H1 (cell line): Measurements from ENCODE around the gene PET117. TPM values are rescaled to one million over a fixed set of nuclear protein-coding genes. Genes with fewer than 3 reads are reported as not detected.

ENCODE experiments used
- polyA plus RNA-seq, 7 experiments: library from polyadenylated mRNA; depleted of rRNA in 3 of 7; stranded (reverse) in 5 of 7; unstranded in 2 of 7; fragments of >200 nt in 5 of 7; fragments of 200-250 nt in 2 of 7; gene quantifications; 1 replicate in 5 of 7; 2 replicates in 1 of 7; 4 replicates in 1 of 7; pipeline versions ENCODE4 v1.2.1 to v1.2.3, GENCODE V29; 2011 to 2013; ENCODE audit warnings: missing spikeins in 2 of 7, mixed read lengths in 2 of 7
- total RNA-seq: library from RNA; stranded (reverse); fragmentation: NEBNext Ultra II Directional; extraction: Animal tissue kit (Norgen Biotek cat#: 25700); gene quantifications from 2 replicates; pipeline ENCODE4 v1.2.1, GENCODE V29; 2021
- TF ChIP-seq, protein P1 (sequence below): fragments of 300-600 bp; sonication (generic); IDR thresholded peaks from 2 replicates; pipeline ENCODE4 v1.7.1; 2012; ENCODE audit warnings: low read length, moderate library complexity, mild to moderate bottlenecking, inconsistent platforms; ENCODE audit not compliant: insufficient replicate concordance

PET117 gene
- total and polyA plus RNA-seq, 2 of the 8 experiments (the other 6 are each of a cell fraction or from before 2014, with no cell fraction given): 9.1 to 23.8 TPM

- TF ChIP-seq, protein P1, sequence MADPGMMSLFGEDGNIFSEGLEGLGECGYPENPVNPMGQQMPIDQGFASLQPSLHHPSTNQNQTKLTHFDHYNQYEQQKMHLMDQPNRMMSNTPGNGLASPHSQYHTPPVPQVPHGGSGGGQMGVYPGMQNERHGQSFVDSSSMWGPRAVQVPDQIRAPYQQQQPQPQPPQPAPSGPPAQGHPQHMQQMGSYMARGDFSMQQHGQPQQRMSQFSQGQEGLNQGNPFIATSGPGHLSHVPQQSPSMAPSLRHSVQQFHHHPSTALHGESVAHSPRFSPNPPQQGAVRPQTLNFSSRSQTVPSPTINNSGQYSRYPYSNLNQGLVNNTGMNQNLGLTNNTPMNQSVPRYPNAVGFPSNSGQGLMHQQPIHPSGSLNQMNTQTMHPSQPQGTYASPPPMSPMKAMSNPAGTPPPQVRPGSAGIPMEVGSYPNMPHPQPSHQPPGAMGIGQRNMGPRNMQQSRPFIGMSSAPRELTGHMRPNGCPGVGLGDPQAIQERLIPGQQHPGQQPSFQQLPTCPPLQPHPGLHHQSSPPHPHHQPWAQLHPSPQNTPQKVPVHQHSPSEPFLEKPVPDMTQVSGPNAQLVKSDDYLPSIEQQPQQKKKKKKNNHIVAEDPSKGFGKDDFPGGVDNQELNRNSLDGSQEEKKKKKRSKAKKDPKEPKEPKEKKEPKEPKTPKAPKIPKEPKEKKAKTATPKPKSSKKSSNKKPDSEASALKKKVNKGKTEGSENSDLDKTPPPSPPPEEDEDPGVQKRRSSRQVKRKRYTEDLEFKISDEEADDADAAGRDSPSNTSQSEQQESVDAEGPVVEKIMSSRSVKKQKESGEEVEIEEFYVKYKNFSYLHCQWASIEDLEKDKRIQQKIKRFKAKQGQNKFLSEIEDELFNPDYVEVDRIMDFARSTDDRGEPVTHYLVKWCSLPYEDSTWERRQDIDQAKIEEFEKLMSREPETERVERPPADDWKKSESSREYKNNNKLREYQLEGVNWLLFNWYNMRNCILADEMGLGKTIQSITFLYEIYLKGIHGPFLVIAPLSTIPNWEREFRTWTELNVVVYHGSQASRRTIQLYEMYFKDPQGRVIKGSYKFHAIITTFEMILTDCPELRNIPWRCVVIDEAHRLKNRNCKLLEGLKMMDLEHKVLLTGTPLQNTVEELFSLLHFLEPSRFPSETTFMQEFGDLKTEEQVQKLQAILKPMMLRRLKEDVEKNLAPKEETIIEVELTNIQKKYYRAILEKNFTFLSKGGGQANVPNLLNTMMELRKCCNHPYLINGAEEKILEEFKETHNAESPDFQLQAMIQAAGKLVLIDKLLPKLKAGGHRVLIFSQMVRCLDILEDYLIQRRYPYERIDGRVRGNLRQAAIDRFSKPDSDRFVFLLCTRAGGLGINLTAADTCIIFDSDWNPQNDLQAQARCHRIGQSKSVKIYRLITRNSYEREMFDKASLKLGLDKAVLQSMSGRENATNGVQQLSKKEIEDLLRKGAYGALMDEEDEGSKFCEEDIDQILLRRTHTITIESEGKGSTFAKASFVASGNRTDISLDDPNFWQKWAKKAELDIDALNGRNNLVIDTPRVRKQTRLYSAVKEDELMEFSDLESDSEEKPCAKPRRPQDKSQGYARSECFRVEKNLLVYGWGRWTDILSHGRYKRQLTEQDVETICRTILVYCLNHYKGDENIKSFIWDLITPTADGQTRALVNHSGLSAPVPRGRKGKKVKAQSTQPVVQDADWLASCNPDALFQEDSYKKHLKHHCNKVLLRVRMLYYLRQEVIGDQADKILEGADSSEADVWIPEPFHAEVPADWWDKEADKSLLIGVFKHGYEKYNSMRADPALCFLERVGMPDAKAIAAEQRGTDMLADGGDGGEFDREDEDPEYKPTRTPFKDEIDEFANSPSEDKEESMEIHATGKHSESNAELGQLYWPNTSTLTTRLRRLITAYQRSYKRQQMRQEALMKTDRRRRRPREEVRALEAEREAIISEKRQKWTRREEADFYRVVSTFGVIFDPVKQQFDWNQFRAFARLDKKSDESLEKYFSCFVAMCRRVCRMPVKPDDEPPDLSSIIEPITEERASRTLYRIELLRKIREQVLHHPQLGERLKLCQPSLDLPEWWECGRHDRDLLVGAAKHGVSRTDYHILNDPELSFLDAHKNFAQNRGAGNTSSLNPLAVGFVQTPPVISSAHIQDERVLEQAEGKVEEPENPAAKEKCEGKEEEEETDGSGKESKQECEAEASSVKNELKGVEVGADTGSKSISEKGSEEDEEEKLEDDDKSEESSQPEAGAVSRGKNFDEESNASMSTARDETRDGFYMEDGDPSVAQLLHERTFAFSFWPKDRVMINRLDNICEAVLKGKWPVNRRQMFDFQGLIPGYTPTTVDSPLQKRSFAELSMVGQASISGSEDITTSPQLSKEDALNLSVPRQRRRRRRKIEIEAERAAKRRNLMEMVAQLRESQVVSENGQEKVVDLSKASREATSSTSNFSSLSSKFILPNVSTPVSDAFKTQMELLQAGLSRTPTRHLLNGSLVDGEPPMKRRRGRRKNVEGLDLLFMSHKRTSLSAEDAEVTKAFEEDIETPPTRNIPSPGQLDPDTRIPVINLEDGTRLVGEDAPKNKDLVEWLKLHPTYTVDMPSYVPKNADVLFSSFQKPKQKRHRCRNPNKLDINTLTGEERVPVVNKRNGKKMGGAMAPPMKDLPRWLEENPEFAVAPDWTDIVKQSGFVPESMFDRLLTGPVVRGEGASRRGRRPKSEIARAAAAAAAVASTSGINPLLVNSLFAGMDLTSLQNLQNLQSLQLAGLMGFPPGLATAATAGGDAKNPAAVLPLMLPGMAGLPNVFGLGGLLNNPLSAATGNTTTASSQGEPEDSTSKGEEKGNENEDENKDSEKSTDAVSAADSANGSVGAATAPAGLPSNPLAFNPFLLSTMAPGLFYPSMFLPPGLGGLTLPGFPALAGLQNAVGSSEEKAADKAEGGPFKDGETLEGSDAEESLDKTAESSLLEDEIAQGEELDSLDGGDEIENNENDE: no peak
These were observed 2.2 kb downstream of the PET117 start (continued) for GRCh38 chr20:18139832-18140231.
